Keratinocyte (primary cell): ENCODE measurements around the gene PRR36. TPM values are rescaled to one million over a fixed set of nuclear protein-coding genes. Genes with fewer than 3 reads are reported as not detected.
"Not testable (repeated sequence)": the region's sequence is repeated elsewhere in the genome, so short reads cannot be mapped to it uniquely, and the experiment has no call there.

Experiments
- DNase-seq: peaks from one replicate; pipeline ENCODE4 v3.0.0-alpha.2; 2011; ENCODE audit warnings: low read depth, missing footprints, low spot score
- FAIRE-seq: peaks from 2 replicates; lab custom pipeline; 2011; peaks lifted over from hg19 to GRCh38; lab: Jason Lieb, UNC
- H2AFZ ChIP-seq: 2 replicates; pipeline ENCODE4 v1.6.0; 2012; ENCODE audit warnings: low read length, control low read depth, inconsistent platforms; ENCODE audit not compliant: control insufficient read depth
- H3K27ac ChIP-seq: 2 replicates; pipeline ENCODE4 v1.5.1; 2011; ENCODE audit warnings: low read length; ENCODE audit not compliant: control insufficient read depth, insufficient read depth
- H3K27me3 ChIP-seq: 3 replicates; pipeline ENCODE4 v1.6.0; 2011; ENCODE audit warnings: low read length; ENCODE audit not compliant: control insufficient read depth, insufficient read depth; ENCODE audit errors: extremely low read depth
- H3K36me3 ChIP-seq, 2 experiments: 2 replicates in 1 of 2; 3 replicates in 1 of 2; pipeline ENCODE4 v1.5.1; 2011; ENCODE audit warnings: low read length in 2 of 2, mild to moderate bottlenecking in 1 of 2; ENCODE audit not compliant: control insufficient read depth in 2 of 2, insufficient read depth in 2 of 2; ENCODE audit errors: extremely low read depth in 1 of 2
- H3K4me1 ChIP-seq: 3 replicates; pipeline ENCODE4 v1.5.1; 2011; ENCODE audit warnings: low read length; ENCODE audit not compliant: control insufficient read depth, insufficient read depth; ENCODE audit errors: extremely low read depth
- H3K4me2 ChIP-seq: 3 replicates; pipeline ENCODE4 v1.6.0; 2011; ENCODE audit warnings: low read depth, low read length; ENCODE audit not compliant: control insufficient read depth, insufficient read depth; ENCODE audit errors: extremely low read depth
- H3K4me3 ChIP-seq, 3 experiments: fragments of 200-600 bp in 1 of 3; sonication (generic) in 1 of 3; 2 replicates in 2 of 3; 3 replicates in 1 of 3; pipeline ENCODE4 v1.5.1; 2011 to 2016; ENCODE audit warnings: low read length in 3 of 3, mild to moderate bottlenecking in 3 of 3, control low read depth in 2 of 3, inconsistent platforms in 1 of 3, low read depth in 1 of 3, mixed read lengths in 1 of 3, mixed run types in 1 of 3, moderate library complexity in 1 of 3; ENCODE audit not compliant: control insufficient read depth in 2 of 3, insufficient read depth in 2 of 3; ENCODE audit errors: extremely low read depth in 1 of 3
- H3K79me2 ChIP-seq: 2 replicates; pipeline ENCODE4 v1.6.0; 2012; ENCODE audit warnings: low read length; ENCODE audit not compliant: control insufficient read depth, insufficient read depth
- H3K9ac ChIP-seq: 3 replicates; pipeline ENCODE4 v1.6.0; 2011; ENCODE audit warnings: low read length; ENCODE audit not compliant: control insufficient read depth, insufficient read depth; ENCODE audit errors: extremely low read depth
- H3K9me1 ChIP-seq: 3 replicates; pipeline ENCODE4 v1.6.0; 2011; ENCODE audit warnings: low read length; ENCODE audit not compliant: control insufficient read depth, insufficient read depth; ENCODE audit errors: extremely low read depth
- H3K9me3 ChIP-seq: 2 replicates; pipeline ENCODE4 v1.5.1; 2012; ENCODE audit warnings: low read depth, low read length; ENCODE audit not compliant: control insufficient read depth
- H4K20me1 ChIP-seq: 3 replicates; pipeline ENCODE4 v1.6.0; 2011; ENCODE audit warnings: low read length; ENCODE audit not compliant: control insufficient read depth, insufficient read depth; ENCODE audit errors: extremely low read depth
- EZH2 ChIP-seq: IDR thresholded peaks from one replicate; pipeline ENCODE4 v1.6.1; 2012; ENCODE audit warnings: inconsistent platforms, mild to moderate bottlenecking, low read length, moderate library complexity
- dilution Hi-C: fragments of 300-500 bp; cut with MboI; formaldehyde crosslinking; loops from one replicate; pipeline ENCODE4 v1.7.0; 2020; ENCODE audit warnings: low sequenced_read_pairs; ENCODE audit not compliant: extremely low pct_ligation_motif_present
- polyA plus RNA-seq, 5 experiments: library from polyadenylated mRNA; depleted of rRNA in 3 of 5; stranded (reverse) in 3 of 5; stranded (forward) in 1 of 5; unstranded in 1 of 5; fragments of >200 nt; gene quantifications; 1 replicate in 1 of 5; 2 replicates in 3 of 5; 3 replicates in 1 of 5; pipeline versions ENCODE4 v1.2.1 to v1.2.3, GENCODE V29; 2011 to 2012; ENCODE audit warnings: missing spikeins in 2 of 5, low read depth in 1 of 5, low replicate concordance in 1 of 5
- TF ChIP-seq, protein P1 (sequence below), 3 experiments: IDR thresholded peaks in 1 of 3; conservative IDR thresholded peaks in 1 of 3; optimal IDR thresholded peaks in 1 of 3; 2 replicates in 2 of 3; 3 replicates in 1 of 3; pipeline versions ENCODE3 to v1.5.1; 2011; ENCODE audit warnings: low read length in 3 of 3, mild to moderate bottlenecking in 3 of 3, moderate library complexity in 2 of 3, control low read depth in 1 of 3, inconsistent platforms in 1 of 3; ENCODE audit not compliant: insufficient read depth in 2 of 3; ENCODE audit errors: extremely low read depth in 1 of 3

PRR36 gene
- polyA plus RNA-seq, 1 donor (not counting 4 experiments of a cell fraction or from before 2014, with no cell fraction given) = not detected

DNA sequence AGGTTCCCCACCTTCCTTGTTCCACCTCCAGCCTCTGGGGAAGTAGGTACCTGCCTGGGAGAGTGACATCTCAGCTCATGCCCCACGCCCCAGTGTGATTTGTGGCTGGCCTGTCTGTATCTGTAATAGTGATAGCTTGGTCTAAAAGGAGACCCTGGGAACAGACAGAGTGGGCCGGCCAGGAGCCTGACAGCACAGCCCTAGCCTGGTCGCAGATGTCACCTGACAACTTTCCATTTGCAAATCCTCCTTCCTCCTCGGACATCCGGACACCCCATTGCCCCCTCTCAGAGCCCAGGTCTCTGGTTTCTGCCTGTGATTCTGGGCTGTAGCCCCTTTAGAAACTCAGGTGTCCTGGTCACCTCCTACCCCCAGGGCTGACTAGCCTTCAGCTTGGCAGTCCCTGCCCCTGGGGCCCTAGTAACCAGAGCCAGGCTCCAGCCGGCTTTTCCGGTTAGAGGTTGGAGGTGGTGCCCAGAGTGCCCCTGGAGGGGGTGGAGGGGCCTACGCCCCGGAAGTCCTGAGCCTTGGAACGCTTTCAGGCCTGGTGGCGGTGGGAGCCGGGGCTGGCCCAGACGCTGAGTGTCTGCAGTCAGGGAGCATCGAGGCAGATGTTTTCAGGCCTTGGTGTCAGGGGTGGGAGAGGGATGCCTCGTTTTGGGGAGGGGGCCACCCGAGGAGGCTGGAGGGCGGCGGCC lies 20.6 kb upstream of the PRR36 start:
- DNase-seq (no peak), FAIRE-seq (peak; percentile 58)
- peak overlapping the region; percentile 61 for H3K27ac ChIP-seq
- H3K9me1 ChIP-seq = no peaks in the 10 kb centered on the region
- dilution Hi-C loops = no loop called here
- H2AFZ ChIP-seq = no peak overlapping the region
- no peak overlapping the region for H3K4me3 ChIP-seq
- TF ChIP-seq, protein P1, sequence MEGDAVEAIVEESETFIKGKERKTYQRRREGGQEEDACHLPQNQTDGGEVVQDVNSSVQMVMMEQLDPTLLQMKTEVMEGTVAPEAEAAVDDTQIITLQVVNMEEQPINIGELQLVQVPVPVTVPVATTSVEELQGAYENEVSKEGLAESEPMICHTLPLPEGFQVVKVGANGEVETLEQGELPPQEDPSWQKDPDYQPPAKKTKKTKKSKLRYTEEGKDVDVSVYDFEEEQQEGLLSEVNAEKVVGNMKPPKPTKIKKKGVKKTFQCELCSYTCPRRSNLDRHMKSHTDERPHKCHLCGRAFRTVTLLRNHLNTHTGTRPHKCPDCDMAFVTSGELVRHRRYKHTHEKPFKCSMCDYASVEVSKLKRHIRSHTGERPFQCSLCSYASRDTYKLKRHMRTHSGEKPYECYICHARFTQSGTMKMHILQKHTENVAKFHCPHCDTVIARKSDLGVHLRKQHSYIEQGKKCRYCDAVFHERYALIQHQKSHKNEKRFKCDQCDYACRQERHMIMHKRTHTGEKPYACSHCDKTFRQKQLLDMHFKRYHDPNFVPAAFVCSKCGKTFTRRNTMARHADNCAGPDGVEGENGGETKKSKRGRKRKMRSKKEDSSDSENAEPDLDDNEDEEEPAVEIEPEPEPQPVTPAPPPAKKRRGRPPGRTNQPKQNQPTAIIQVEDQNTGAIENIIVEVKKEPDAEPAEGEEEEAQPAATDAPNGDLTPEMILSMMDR (optimal IDR thresholded peaks at IDR 0.05 in 1 of 3, IDR thresholded peaks at IDR 0.05 in 1 of 3, conservative IDR thresholded peaks at IDR 0.05 in 1 of 3; ENCODE audit: extremely low read depth in 1 of 3, insufficient read depth in 2 of 3, low read length in 3 of 3) = peak in 1 of 3 experiments; percentile 10
- no peak for TF ChIP-seq EZH2
- no peaks in the 10 kb centered on the region for H3K9me3 ChIP-seq
- H3K27me3 ChIP-seq = no peaks in the 10 kb centered on the region
- peaks cover 11 to 12% of the 10 kb centered on the region in 2 experiments for H3K36me3 ChIP-seq
- peak overlapping the region; percentile 66 for H3K9ac ChIP-seq
- H4K20me1 ChIP-seq = no peaks in the 10 kb centered on the region
- peaks cover 29% of the 10 kb centered on the region for H3K4me1 ChIP-seq
- H3K4me2 ChIP-seq = peak overlapping the region; percentile 48
- H3K79me2 ChIP-seq = peaks cover 9% of the 10 kb centered on the region

DNA sequence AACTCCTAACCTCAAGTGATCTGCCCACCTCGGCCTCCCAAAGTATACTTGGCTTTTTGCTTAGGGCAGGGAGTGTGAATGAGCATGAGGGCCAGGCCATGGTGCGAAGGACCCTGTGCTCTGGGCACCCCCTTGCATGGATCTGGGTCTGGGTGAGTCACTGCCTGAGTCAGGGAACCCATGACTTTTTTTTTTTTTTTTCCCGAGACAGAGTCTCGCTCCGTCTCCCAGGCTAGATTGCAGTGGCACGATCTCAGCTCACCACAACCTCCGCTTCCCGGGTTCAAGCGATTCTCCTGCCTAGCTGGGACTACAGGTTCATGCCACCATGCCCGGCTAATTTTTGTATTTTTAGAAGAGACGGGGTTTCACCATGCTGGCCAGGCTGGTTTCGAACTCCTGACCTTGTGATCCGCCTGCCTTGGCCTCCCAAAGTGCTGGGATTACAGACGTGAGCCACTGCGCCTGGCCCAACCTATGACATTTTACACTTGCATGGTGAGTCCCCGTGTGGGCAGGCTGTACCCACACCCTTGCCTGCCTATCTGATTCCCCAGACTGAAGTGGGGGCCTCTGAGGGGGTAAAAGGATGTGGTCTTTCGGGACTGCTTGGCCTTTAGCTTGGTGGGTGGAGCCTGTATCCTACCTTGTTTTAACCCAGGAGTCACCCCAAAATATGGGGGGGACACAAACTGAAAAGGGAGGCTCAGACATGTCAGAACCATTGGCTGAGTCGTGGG lies 19.3 kb upstream of the PRR36 start:
- H3K9ac ChIP-seq, H3K9me3 ChIP-seq, H3K27me3 ChIP-seq, H3K36me3 ChIP-seq, FAIRE-seq, DNase-seq, H4K20me1 ChIP-seq, dilution Hi-C loops, H2AFZ ChIP-seq, H3K9me1 ChIP-seq, H3K4me3 ChIP-seq, H3K4me2 ChIP-seq: not testable (repeated sequence)
- Histone ChIP-seq H3K27ac (peak overlapping the region; percentile 40), H3K4me1 (peaks cover 35% of the 10 kb centered on the region), H3K79me2 (peaks cover 14% of the 10 kb centered on the region)
